K562 (cell line): Measurements from ENCODE around the gene ASIC3. TPM values are rescaled to one million over a fixed set of nuclear protein-coding genes. Genes with fewer than 3 reads are reported as not detected.

ENCODE experiments used
- BCLAF1 ChIP-seq, 2 experiments: fragments of 450-650 bp in 1 of 2; IDR thresholded peaks; 2 replicates each; pipeline ENCODE4 v1.6.1; 2011 to 2017; ENCODE audit warnings: low read depth in 2 of 2, antibody characterized with exemption in 1 of 2, borderline replicate concordance in 1 of 2, low read length in 1 of 2, mild to moderate bottlenecking in 1 of 2, mixed read lengths in 1 of 2; ENCODE audit not compliant: control insufficient read depth in 1 of 2
- CREBBP ChIP-seq: IDR thresholded peaks from one replicate; pipeline ENCODE4 v1.6.1; 2012; ENCODE audit warnings: low read depth, mild to moderate bottlenecking, control low read depth, inconsistent platforms, low read length
- HNRNPH1 ChIP-seq: fragments of 200-400 bp; formaldehyde crosslinking; optimal IDR thresholded peaks from 2 replicates; pipeline ENCODE3; 2017; ENCODE audit warnings: low read depth, mild to moderate bottlenecking, low read length, moderate library complexity
- HNRNPUL1 ChIP-seq: fragments of 200-400 bp; formaldehyde crosslinking; IDR thresholded peaks from 2 replicates; pipeline ENCODE4 v1.6.1; 2017; ENCODE audit warnings: low read length
- ID3 ChIP-seq, 2 experiments: fragments of 250-450 bp in 1 of 2; fragments of 450-650 bp in 1 of 2; sonication (Bioruptor Pico) in 1 of 2; IDR thresholded peaks; 2 replicates each; pipeline versions ENCODE4 v1.6.1 to v1.8.0; 2016 to 2021; ENCODE audit warnings: mild to moderate bottlenecking in 2 of 2, moderate library complexity in 2 of 2, missing compliant biosample characterization in 1 of 2, missing genetic modification characterization in 1 of 2
- KLF13 ChIP-seq: fragments of 450-650 bp; IDR thresholded peaks from 2 replicates; pipeline ENCODE4 v1.6.1; 2016; ENCODE audit warnings: missing genetic modification characterization, low read depth, mild to moderate bottlenecking, missing compliant biosample characterization, moderate library complexity, borderline replicate concordance
- MBD2 ChIP-seq: sonication (generic); IDR thresholded peaks from 2 replicates; pipeline ENCODE4 v1.6.1; 2016; ENCODE audit warnings: low read depth, borderline replicate concordance
- NBN ChIP-seq: fragments of 450-650 bp; IDR thresholded peaks from 2 replicates; pipeline ENCODE4 v1.6.1; 2016; ENCODE audit warnings: low read depth, mild to moderate bottlenecking
- NFATC3 ChIP-seq: fragments of 450-650 bp; IDR thresholded peaks from 2 replicates; pipeline ENCODE4 v1.6.1; 2017; ENCODE audit warnings: mild to moderate bottlenecking
- PURB ChIP-seq: sonication (generic); formaldehyde crosslinking; IDR thresholded peaks from 2 replicates; pipeline ENCODE4 v1.9.0; 2021; ENCODE audit warnings: low read depth, mild to moderate bottlenecking, missing genetic modification reagents
- RBBP5 ChIP-seq: fragments of 200-600 bp; sonication (generic); IDR thresholded peaks from 2 replicates; pipeline ENCODE4 v1.6.1; 2012; ENCODE audit warnings: borderline replicate concordance, mild to moderate bottlenecking, low read length, control low read depth, inconsistent platforms; ENCODE audit not compliant: insufficient read depth, poor library complexity, severe bottlenecking
- SREBF1 ChIP-seq: fragments of 150-350 bp; IDR thresholded peaks from 2 replicates; pipeline ENCODE4 v1.6.1; 2014; ENCODE audit warnings: antibody characterized with exemption, low read depth, low read length, borderline replicate concordance
- ZBTB17 ChIP-seq: fragments of 450-650 bp; formaldehyde crosslinking; IDR thresholded peaks from 2 replicates; pipeline ENCODE4 v1.4.0; 2020; ENCODE audit warnings: mild to moderate bottlenecking
- ZNF445 ChIP-seq: fragments of 250-450 bp; sonication (Bioruptor Pico); IDR thresholded peaks from 2 replicates; pipeline ENCODE4 v1.4.0; 2020; ENCODE audit warnings: low read depth, mild to moderate bottlenecking, moderate library complexity
- ZNF551 ChIP-seq: fragments of 250-450 bp; sonication (Bioruptor Pico); IDR thresholded peaks from 2 replicates; pipeline ENCODE4 v1.5.0; 2021; ENCODE audit warnings: mild to moderate bottlenecking, moderate library complexity
- ZNF57 ChIP-seq: fragments of 450-650 bp; formaldehyde crosslinking; IDR thresholded peaks from 2 replicates; pipeline ENCODE4 v1.4.0; 2020; ENCODE audit warnings: mild to moderate bottlenecking, moderate library complexity
- ZNF668 ChIP-seq: fragments of 250-450 bp; sonication (Bioruptor Pico); IDR thresholded peaks from 2 replicates; pipeline ENCODE4 v1.8.0; 2022; ENCODE audit warnings: mild to moderate bottlenecking, inconsistent platforms
- polyA plus RNA-seq, 8 experiments: library from polyadenylated mRNA; depleted of rRNA in 4 of 8; stranded (reverse) in 5 of 8; unstranded in 3 of 8; fragments of >200 nt; fragmentation: Nextera tagmentation in 2 of 8; fragmentation: Illumina TruSeq in 1 of 8; extraction: Ambion mirVana in 2 of 8; extraction: Trizol in 1 of 8; gene quantifications; 2 replicates each; pipeline versions ENCODE4 v1.2.1 to v1.2.3, GENCODE V29; 2011 to 2014; ENCODE audit warnings: inconsistent platforms in 1 of 8, missing spikeins in 1 of 8
- total RNA-seq, 7 experiments: library from RNA; depleted of rRNA in 6 of 7; stranded (reverse); fragments of >200 nt in 6 of 7; fragmentation: Illumina TruSeq in 2 of 7; extraction: Trizol in 2 of 7; gene quantifications; 2 replicates each; pipeline versions ENCODE4 v1.2.1 to v1.2.3, GENCODE V29; 2011 to 2021; ENCODE audit warnings: low replicate concordance in 1 of 7
- TF ChIP-seq, protein P1 (sequence below): fragments of 450-650 bp; IDR thresholded peaks from 2 replicates; pipeline ENCODE4 v1.6.1; 2016; ENCODE audit warnings: antibody characterized with exemption
- TF ChIP-seq, protein P2 (sequence below), 2 experiments: fragments of 450-650 bp in 1 of 2; sonication (generic) in 1 of 2; formaldehyde crosslinking in 1 of 2; IDR thresholded peaks in 1 of 2; conservative IDR thresholded peaks in 1 of 2; 2 replicates each; pipeline versions ENCODE4 v1.6.1 to v1.8.1; 2016 to 2023; ENCODE audit warnings: mild to moderate bottlenecking in 2 of 2, moderate library complexity in 2 of 2, inconsistent platforms in 1 of 2, missing genetic modification reagents in 1 of 2

The ASIC3 gene
- total and polyA plus RNA-seq, 9 of the 15 experiments (the other 6 are each of a cell fraction or from before 2014, with no cell fraction given) = 0.11 to 5.0 (median 0.87) TPM

GRCh38 chr7:151057989-151058780, 9.9 kb downstream of the ASIC3 start (continued):
- peak; percentile 61; the same call in 1 of the 2 replicates for TF ChIP-seq SREBF1
- no peak for TF ChIP-seq PURB
- no peak for TF ChIP-seq ZNF445
- peak; percentile 60; the same call in 1 of the 2 replicates for TF ChIP-seq NBN
- TF ChIP-seq KLF13 = peak; percentile 22; the same call in 1 of the 2 replicates
- TF ChIP-seq HNRNPUL1 = no peak
- TF ChIP-seq ID3 (CRISPR knock-in tag; IDR thresholded peaks at IDR 0.05) = no peak
- no peak for TF ChIP-seq ID3 (tag; IDR thresholded peaks at IDR 0.05)
- TF ChIP-seq, protein P1, sequence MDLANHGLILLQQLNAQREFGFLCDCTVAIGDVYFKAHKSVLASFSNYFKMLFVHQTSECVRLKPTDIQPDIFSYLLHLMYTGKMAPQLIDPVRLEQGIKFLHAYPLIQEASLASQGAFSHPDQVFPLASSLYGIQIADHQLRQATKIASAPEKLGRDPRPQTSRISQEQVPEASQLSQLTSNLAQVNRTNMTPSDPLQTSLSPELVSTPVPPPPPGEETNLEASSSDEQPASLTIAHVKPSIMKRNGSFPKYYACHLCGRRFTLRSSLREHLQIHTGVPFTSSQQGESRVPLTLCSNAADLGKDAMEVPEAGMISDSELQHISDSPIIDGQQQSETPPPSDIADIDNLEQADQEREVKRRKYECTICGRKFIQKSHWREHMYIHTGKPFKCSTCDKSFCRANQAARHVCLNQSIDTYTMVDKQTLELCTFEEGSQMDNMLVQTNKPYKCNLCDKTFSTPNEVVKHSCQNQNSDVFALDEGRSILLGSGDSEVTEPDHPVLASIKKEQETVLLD = peak; percentile 20; the same call in 1 of the 2 replicates
- peak; percentile 95 for TF ChIP-seq MBD2
- 0 out of 4 replicates have a peak, but pooled peaks of 1 of the 2 experiments have one; percentile 40 for TF ChIP-seq BCLAF1 (IDR thresholded peaks at IDR 0.05; ENCODE audit: borderline replicate concordance in 1 of 2, control insufficient read depth in 1 of 2, low read depth in 2 of 2, low read length in 1 of 2)
- TF ChIP-seq ZBTB17 (CRISPR knock-in tag) = peak; percentile 95
- no peak for TF ChIP-seq ZNF551 (CRISPR knock-in tag)
- TF ChIP-seq CREBBP = no peak
- no peak for TF ChIP-seq ZNF668 (CRISPR knock-in tag)
- TF ChIP-seq NFATC3 = no peak
- TF ChIP-seq RBBP5 = no peak
- TF ChIP-seq, protein P2, sequence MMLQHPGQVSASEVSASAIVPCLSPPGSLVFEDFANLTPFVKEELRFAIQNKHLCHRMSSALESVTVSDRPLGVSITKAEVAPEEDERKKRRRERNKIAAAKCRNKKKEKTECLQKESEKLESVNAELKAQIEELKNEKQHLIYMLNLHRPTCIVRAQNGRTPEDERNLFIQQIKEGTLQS (IDR thresholded peaks at IDR 0.05) = peak; percentile 96
- TF ChIP-seq, protein P2 (CRISPR knock-in tag; conservative IDR thresholded peaks at IDR 0.05) = peak; percentile 88
- TF ChIP-seq HNRNPH1 = no peak
- TF ChIP-seq ZNF57 (CRISPR knock-in tag) = no peak
